NCI-H2171 (cell line): ENCODE data around the gene TTC31.
A peak's percentile ranks its signal among the peaks of the same experiment; 100 is the strongest.

Source experiments
- DNase-seq: peaks from one replicate; lab custom pipeline; 2025; lab: John Stamatoyannopoulos, UW

The TTC31 gene

GRCh38 chr2:74505448-74506246 lies 22.8 kb downstream of the TTC31 start:
- DNase-seq: no peak

GRCh38 chr2:74507145-74507925 lies 24.5 kb downstream of the TTC31 start, which contains the start of gene PCGF1:
Gene PCGF1 (minus strand): TSS chr2:74507695. CDS start chr2:74507668, 27 bp downstream.
- peak; percentile 98 for DNase-seq

- peak; percentile 78 for DNase-seq
These were observed 25.1 kb downstream of the TTC31 start for GRCh38 chr2:74507926-74508520.

GRCh38 chr2:74510272-74510671 lies 27.4 kb downstream of the TTC31 start:
- no peak for DNase-seq

GRCh38 chr2:74511104-74511989 lies 28.5 kb downstream of the TTC31 start:
- no peak for DNase-seq

- no peak for DNase-seq
These were observed 30.1 kb downstream of the TTC31 start for GRCh38 chr2:74512744-74513604.

GRCh38 chr2:74513605-74514367 lies 30.9 kb downstream of the TTC31 start:
- no peak for DNase-seq

GRCh38 chr2:74514368-74515270 lies 31.7 kb downstream of the TTC31 start, which contains the start of gene TLX2:
Gene TLX2 (plus strand): TSS chr2:74514450. CDS start chr2:74514807, 357 bp downstream.
- peak; percentile 41 for DNase-seq

GRCh38 chr2:74515271-74515980 lies 32.5 kb downstream of the TTC31 start:
- no peak for DNase-seq

- no peak for DNase-seq
These were observed 33.2 kb downstream of the TTC31 start for GRCh38 chr2:74515981-74516633.

GRCh38 chr2:74516650-74517049 lies 33.8 kb downstream of the TTC31 start:
- no peak for DNase-seq

- DNase-seq: no peak
These were observed 39.6 kb downstream of the TTC31 start for GRCh38 chr2:74522516-74522915.

GRCh38 chr2:74524005-74524404 lies 41.1 kb downstream of the TTC31 start:
- no peak for DNase-seq

GRCh38 chr2:74524955-74525716 lies 42.3 kb downstream of the TTC31 start:
- no peak for DNase-seq

GRCh38 chr2:74525717-74526648 lies 43.1 kb downstream of the TTC31 start, which contains the start of gene DQX1:
Gene DQX1 (minus strand): TSS chr2:74526231. CDS start chr2:74525729, 502 bp downstream.
- no peak for DNase-seq
